Muscle of leg (tissue), 16 donors: Measurements from ENCODE around the gene ZCWPW1. TPM values are rescaled to one million over a fixed set of nuclear protein-coding genes. Genes with fewer than 3 reads are reported as not detected.

Experiments
- DNase-seq: peaks from one replicate; pipeline ENCODE4 v3.0.0; 2013
- H3K27ac ChIP-seq: one replicate; pipeline ENCODE4 v1.5.1; 2013; ENCODE audit warnings: mild to moderate bottlenecking, low read length, control low read depth
- H3K27me3 ChIP-seq: one replicate; pipeline ENCODE4 v1.6.1; 2013; ENCODE audit warnings: low read length; ENCODE audit not compliant: control insufficient read depth, insufficient read depth
- H3K36me3 ChIP-seq: one replicate; pipeline ENCODE4 v1.6.1; 2013; ENCODE audit warnings: low read length; ENCODE audit not compliant: control insufficient read depth, insufficient read depth
- H3K4me1 ChIP-seq: one replicate; pipeline ENCODE4 v1.6.1; 2013; ENCODE audit warnings: low read length; ENCODE audit not compliant: control insufficient read depth, insufficient read depth
- H3K4me3 ChIP-seq: one replicate; pipeline ENCODE4 v1.5.1; 2013; ENCODE audit warnings: low read length, control low read depth
- H3K9me3 ChIP-seq: replicated peaks from 2 replicates; pipeline ENCODE4 v1.6.1; 2013; ENCODE audit warnings: low read depth, low read length; ENCODE audit not compliant: control insufficient read depth
- WGBS: methylation state at CpG from one replicate; pipeline ENCODE4 v1.1.5; 2013; ENCODE audit warnings: missing lambda C conversion rate; ENCODE audit not compliant: insufficient coverage; 5-methylcytosine and 5-hydroxymethylcytosine counted together
- long read RNA-seq, 11 donors: transcript quantifications; one replicate each; lab custom pipeline, GENCODE V29; 2026
- polyA plus RNA-seq, 8 donors: library from polyadenylated mRNA; unstranded; fragments of 120-200 nt; gene quantifications; one replicate each; pipeline versions ENCODE4 v1.2.1 to v1.2.3, GENCODE V29; 2013; ENCODE audit warnings: inconsistent platforms in 1 of 8, low replicate concordance in 1 of 8; ENCODE audit not compliant: insufficient read length in 8 of 8, insufficient read depth in 1 of 8
- total RNA-seq: library from RNA; stranded (reverse); fragments of 120-200 nt; gene quantifications from one replicate; pipeline ENCODE4 v1.2.4, GENCODE V29; 2013

ZCWPW1 gene, protein sequence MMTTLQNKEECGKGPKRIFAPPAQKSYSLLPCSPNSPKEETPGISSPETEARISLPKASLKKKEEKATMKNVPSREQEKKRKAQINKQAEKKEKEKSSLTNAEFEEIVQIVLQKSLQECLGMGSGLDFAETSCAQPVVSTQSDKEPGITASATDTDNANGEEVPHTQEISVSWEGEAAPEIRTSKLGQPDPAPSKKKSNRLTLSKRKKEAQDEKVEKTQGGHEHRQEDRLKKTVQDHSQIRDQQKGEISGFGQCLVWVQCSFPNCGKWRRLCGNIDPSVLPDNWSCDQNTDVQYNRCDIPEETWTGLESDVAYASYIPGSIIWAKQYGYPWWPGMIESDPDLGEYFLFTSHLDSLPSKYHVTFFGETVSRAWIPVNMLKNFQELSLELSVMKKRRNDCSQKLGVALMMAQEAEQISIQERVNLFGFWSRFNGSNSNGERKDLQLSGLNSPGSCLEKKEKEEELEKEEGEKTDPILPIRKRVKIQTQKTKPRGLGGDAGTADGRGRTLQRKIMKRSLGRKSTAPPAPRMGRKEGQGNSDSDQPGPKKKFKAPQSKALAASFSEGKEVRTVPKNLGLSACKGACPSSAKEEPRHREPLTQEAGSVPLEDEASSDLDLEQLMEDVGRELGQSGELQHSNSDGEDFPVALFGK
- total RNA-seq: 5.2 TPM
- 1 to 10 TPM; 4.4 to 8.9 (median 5.4) TPM for polyA plus RNA-seq
- long read RNA-seq, donor 1, partial matches to known transcripts: 10 of 11 reads
- long read RNA-seq, donor 1, other reads (novel, unspliced or antisense): 0 of 11 reads
- long read RNA-seq, donor 2, partial matches to known transcripts: 5 of 5 reads
- long read RNA-seq, donor 2, other reads (novel, unspliced or antisense): 0 of 5 reads
- long read RNA-seq, donor 3, partial matches to known transcripts: 0 of 1 reads
- long read RNA-seq, donor 3, other reads (novel, unspliced or antisense): 0 of 1 reads
- long read RNA-seq, donor 4: 0 reads
- long read RNA-seq, donor 5: 0 reads
- long read RNA-seq, donor 6, partial matches to known transcripts: 0 of 2 reads
- long read RNA-seq, donor 6, other reads (novel, unspliced or antisense): 0 of 2 reads
- long read RNA-seq, donor 7: 0 reads
- long read RNA-seq, donor 8: 0 reads
- long read RNA-seq, donor 9, partial matches to known transcripts: 32 of 32 reads
- long read RNA-seq, donor 9, other reads (novel, unspliced or antisense): 0 of 32 reads
- long read RNA-seq, donor 10: 0 reads
- long read RNA-seq, donor 11, partial matches to known transcripts: 31 of 32 reads
- long read RNA-seq, donor 11, other reads (novel, unspliced or antisense): 0 of 32 reads

DNA sequence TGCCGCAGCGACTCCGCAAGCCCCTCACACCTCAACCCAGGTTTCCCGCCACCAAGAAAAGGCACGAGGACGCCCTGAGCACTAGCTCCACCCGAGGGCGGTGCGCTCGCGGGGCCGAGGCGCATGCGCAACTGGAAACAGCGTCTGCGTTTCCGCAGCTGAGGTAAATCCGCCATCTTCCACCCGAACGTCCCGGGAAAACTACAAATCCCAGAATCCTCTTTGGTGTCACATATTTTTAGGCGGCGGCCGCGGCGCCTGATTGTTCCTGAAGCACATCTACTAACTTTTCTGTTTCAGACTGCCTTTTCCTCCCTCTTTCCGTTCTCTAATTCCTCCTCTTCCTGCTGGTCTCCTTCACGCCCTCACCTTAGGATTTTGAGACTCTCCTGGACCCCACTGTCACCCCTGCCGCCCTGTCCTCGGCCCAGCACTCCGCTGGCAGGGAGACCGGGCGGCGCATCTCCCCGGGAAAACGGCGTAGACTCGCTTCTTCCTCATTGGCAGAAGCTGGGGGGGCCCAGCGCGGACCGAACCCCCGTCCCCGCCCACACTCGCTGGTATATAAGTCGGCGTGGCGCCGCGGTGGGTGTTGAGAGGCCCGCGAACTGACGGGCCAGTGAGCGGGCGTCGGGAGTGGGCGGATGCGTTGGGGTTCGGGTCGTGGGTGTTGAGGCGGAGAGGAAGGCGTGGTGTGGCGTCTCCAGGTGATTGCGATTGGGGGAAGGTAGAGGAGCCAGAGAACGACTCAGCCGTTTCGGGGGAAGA, at the start of gene ZCWPW1:
ZCWPW1 (minus strand) TSS at position 505 of the 768 bp plus-strand sequence. CDS start 8,054 bp downstream, outside the sequence.
- Histone ChIP-seq H3K9me3 (peaks cover 2% of the 10 kb centered on the region), H3K27ac (peak within 1 kb of the TSS; percentile 100), H3K27me3 (no peaks in the 10 kb centered on the region), H3K4me1 (peaks cover 32% of the 10 kb centered on the region), H3K4me3 (peak within 1 kb of the TSS; percentile 91), H3K36me3 (peaks cover 27% of the 10 kb centered on the region)
- under 1% methylated on average over 62 of the region's 66 CpGs for WGBS
- DNase-seq: peak; percentile 99

DNA sequence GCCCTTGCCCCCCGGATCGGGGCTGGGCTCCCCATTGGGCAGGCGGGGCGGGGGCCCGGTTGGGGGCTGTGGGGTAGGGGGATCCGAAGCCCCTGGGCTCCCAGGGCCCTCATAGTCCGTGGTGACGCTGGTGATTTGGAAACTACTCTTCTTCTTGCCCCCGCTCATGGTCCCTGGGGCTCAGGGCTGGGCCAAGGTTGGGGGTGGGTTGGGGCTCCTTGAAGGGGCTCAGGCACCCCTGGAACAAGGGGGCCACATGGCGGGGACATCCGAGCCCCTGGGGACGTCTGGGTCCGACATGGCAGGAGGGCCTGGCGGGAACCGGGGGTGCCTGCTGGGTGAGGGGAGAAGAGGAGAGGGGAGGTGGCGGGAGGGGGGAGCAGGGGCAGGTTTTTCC, 49.4 kb upstream of the ZCWPW1 start:
- Histone ChIP-seq H3K36me3 (peaks cover 26% of the 10 kb centered on the region), H3K27ac (peak overlapping the region; percentile 55), H3K4me1 (peaks cover 45% of the 10 kb centered on the region), H3K4me3 (peak overlapping the region; percentile 63), H3K9me3 (no peaks in the 10 kb centered on the region), H3K27me3 (no peaks in the 10 kb centered on the region)
- 4% methylated on average over 6 of the region's 16 CpGs for WGBS
- DNase-seq: no peak

DNA sequence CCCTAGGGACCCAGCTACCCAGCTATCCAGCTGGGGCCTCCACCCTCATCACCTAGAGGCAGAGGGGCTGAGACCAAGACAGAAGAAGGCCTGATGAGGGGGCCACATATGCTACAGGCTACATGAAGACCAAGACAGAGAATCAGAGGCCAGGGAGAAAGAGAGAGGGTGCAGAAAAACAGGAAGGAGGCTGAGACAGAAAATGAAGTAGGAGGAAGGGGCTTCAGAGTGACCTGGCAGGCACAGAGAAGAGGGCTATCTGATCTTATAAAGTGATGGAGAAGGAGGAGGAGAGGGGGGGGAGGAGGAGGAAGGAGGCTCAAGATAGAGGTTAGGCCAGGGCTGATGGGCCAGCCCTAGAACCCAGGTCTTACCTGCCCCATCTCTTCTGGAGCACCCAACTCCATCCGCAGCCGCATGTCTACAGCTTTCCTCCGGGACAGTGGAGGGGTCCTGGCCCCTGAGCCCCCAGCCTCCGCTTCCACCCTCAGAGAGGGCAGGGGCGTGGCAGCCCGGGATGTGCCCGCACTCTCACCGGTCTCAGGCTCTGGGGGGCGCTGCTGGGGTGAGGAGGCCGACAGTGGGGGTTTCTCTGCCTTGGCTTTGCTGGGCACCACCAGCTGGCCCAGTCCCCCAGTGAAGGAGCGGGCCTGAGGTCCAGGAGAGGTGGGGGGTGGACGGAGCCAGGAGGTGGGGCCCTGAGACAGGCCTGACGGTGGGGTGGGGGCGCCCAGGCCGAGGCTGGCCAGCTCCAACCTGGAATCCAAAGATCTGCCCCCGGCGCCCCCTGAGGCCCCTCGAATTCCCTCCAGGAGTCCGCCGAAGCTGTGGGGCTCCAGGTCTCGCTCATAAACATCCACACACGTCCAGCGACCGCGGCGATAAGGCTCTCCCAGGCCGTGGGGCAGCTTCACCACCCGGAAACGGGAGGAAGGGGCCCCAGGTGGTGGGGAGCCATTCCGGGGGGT, 48.7 kb upstream of the ZCWPW1 start:
- H3K4me3 ChIP-seq: peak overlapping the region; percentile 63
- H3K27me3 ChIP-seq: no peaks in the 10 kb centered on the region
- H3K9me3 ChIP-seq: no peaks in the 10 kb centered on the region
- no peak for DNase-seq
- peaks cover 45% of the 10 kb centered on the region for H3K4me1 ChIP-seq
- peak overlapping the region; percentile 55 for H3K27ac ChIP-seq
- H3K36me3 ChIP-seq: peaks cover 29% of the 10 kb centered on the region
- 24% methylated on average over 8 of the region's 30 CpGs for WGBS

DNA sequence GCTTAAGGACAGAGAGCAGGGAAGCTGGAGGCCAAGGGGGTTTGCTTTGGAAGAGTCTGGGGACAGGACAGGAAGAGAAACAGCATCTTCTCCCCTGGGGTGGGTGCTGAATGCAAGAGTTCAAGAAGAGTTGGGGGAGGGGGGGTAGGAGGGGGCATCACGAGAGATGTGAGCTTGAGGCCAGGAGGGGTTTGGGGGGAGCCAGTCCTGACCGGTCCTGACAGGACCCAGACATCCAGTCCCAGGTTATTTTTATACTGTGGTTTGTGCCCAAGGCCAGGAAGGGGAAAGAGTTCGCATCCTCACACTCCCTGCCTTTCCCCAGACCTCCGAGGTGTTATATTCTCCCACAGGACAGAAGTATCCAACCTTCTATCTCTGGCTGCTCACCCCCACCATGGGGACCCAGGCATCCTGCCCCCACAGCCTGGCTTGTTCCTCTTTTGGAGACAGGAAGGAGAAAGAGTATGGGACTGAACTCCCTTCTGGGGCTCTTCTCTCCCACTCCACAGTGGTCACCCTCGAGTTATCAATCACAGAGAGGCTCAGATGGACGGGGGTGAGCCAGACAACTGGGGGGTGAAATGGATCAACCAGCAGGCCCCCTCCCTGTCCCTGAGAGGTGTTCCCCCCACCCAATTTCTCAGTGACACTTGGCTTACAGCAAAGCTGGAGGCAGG, 47.7 kb upstream of the ZCWPW1 start:
- no peaks in the 10 kb centered on the region for H3K27me3 ChIP-seq
- WGBS: no CpG with 5 or more reads among the region's 6 CpGs
- no peaks in the 10 kb centered on the region for H3K9me3 ChIP-seq
- H3K27ac ChIP-seq: peak overlapping the region; percentile 51
- H3K36me3 ChIP-seq: peaks cover 32% of the 10 kb centered on the region
- H3K4me1 ChIP-seq: peaks cover 45% of the 10 kb centered on the region
- H3K4me3 ChIP-seq: peak overlapping the region; percentile 63
- no peak for DNase-seq

DNA sequence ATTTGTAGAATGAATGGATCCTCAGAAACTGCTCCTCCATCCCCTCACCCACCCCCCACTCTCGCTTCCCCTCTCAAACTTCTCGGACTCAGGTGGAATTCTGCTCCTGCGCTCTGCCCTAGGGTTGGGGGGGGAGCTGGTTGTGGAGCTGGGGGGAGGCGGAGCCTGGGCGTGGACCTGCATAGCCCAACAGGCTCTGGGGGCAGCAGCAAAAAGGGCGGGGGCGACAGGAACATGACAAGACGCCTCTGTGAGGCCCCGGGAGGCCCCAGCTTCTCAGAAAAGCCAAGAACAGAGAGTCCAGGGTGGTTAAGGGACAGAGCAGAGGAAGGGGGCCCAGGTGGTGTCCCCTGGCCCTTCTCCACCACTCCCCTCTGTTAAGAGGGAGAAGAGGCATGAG, 47.0 kb upstream of the ZCWPW1 start:
- Histone ChIP-seq H3K27me3 (no peaks in the 10 kb centered on the region), H3K27ac (peak overlapping the region; percentile 51), H3K4me3 (peak overlapping the region; percentile 11), H3K4me1 (peaks cover 45% of the 10 kb centered on the region), H3K9me3 (no peaks in the 10 kb centered on the region), H3K36me3 (peaks cover 37% of the 10 kb centered on the region)
- peak; percentile 65 for DNase-seq
- WGBS: no CpG with 5 or more reads among the region's 9 CpGs

DNA sequence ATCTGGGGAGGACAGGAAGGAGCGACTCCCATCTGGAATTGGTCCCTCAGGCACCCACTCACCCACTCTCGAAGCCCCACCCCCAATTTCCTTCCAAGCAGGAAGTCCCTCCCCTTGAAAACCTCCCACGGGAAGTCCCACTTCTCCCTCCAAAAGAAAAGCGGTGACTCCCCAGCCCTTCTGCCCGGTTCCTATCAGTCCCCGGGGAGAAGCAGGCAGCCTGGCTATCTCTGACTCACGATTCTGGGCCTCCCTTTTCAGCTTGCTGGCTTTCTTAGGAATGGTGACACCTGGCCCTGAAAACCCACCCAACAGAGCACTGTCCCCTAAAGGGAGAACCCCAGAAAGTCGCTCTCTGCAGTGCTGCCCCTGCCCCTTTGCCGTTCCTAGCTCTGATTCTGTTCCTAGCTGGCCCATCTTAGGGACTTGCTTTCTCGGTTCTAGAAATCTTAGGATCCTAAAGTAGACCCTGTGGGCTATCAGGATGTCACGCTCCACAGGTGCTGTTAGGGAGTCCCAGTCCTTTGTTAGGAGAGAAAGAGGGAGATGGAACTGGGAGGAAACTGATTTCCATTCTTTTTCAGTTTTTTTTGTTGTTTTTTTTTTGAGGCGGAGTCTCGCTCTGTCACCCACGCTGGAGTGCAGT, 44.5 kb upstream of the ZCWPW1 start:
- Histone ChIP-seq H3K27ac (no peak overlapping the region), H3K9me3 (no peaks in the 10 kb centered on the region), H3K4me1 (peaks cover 53% of the 10 kb centered on the region), H3K4me3 (no peak overlapping the region), H3K27me3 (no peaks in the 10 kb centered on the region), H3K36me3 (peaks cover 46% of the 10 kb centered on the region)
- DNase-seq: no peak
- 47% methylated on average over 10 of the region's 14 CpGs for WGBS

DNA sequence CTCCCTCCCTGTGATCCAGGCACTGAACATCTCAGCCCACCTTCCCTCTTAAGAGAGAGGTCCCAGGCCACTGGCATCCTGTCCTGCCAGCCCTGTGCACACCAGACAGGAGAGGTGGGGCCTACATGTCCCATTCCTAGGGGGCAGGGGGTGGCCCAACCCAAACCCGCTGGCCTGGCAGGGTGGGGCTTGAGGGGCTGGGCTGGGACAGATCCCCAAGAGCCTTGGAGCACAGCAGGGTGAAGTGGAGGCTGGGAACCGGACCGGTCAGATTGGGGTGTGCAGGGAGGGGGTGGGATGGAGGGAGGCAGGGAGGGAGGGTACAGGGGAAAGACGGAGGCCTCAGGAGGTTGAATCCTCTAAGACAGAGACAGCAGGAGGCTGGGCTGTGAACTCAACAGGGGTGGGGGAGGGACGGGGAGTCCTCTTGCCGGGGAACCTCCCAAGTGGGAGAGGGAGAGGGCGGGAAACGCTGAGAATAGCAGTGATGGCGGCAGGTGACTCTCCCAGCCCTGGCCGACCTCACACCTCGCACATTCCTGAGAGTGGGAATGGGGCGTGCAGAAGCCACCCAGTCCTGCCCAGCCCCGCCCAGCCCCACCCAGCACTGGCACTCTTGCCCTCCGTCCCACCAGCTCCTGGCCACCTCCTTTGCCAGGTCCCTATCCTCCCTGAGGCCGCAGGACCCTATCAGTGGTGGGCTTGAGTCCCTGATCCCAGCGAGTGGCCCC, 43.8 kb upstream of the ZCWPW1 start:
- Histone ChIP-seq H3K4me3 (no peak overlapping the region), H3K27me3 (no peaks in the 10 kb centered on the region), H3K27ac (no peak overlapping the region), H3K4me1 (peaks cover 56% of the 10 kb centered on the region), H3K36me3 (peaks cover 53% of the 10 kb centered on the region), H3K9me3 (no peaks in the 10 kb centered on the region)
- no peak for DNase-seq
- 51% methylated on average over 15 of the region's 16 CpGs for WGBS
